OCI-LY3 (cell line): Measurements from ENCODE around the gene MS4A8.
"Not testable (repeated sequence)": the region's sequence is repeated elsewhere in the genome, so short reads cannot be mapped to it uniquely, and the experiment has no call there.

Experiments
- H2AFZ ChIP-seq: fragments of 200-600, 300-600 bp; shearing (Covaris generic); 2 replicates; pipeline ENCODE4 v1.6.0; 2014; ENCODE audit warnings: antibody characterized with exemption, low read depth, low read length
- H3K27ac ChIP-seq: fragments of 200-600, 300-600 bp; sonication (generic); 2 replicates; pipeline ENCODE4 v1.5.1; 2014; ENCODE audit warnings: mild to moderate bottlenecking, low read length, moderate library complexity, mixed read lengths
- H3K27me3 ChIP-seq: fragments of 200-600, 300-600 bp; sonication (generic); 2 replicates; pipeline ENCODE4 v1.6.1; 2014; ENCODE audit warnings: low read depth, low read length, mixed read lengths
- H3K36me3 ChIP-seq: fragments of 200-600, 300-600 bp; sonication (generic); replicated peaks from 2 replicates; pipeline ENCODE3; 2014; ENCODE audit warnings: low read depth, low read length, mixed read lengths
- H3K4me1 ChIP-seq: fragments of 300-600, 200-600 bp; sonication (generic); 2 replicates; pipeline ENCODE4 v1.6.1; 2014; ENCODE audit warnings: low read length, mixed read lengths
- H3K4me2 ChIP-seq: fragments of 200-600, 300-600 bp; sonication (generic); 2 replicates; pipeline ENCODE4 v1.6.1; 2014; ENCODE audit warnings: low read length, mixed read lengths
- H3K4me3 ChIP-seq: fragments of 300-600, 200-600 bp; sonication (generic); 2 replicates; pipeline ENCODE4 v1.5.1; 2014; ENCODE audit warnings: antibody characterized with exemption, mild to moderate bottlenecking, low read length, moderate library complexity
- H3K79me2 ChIP-seq: fragments of 300-600, 200-600 bp; shearing (Covaris generic); 2 replicates; pipeline ENCODE4 v1.6.1; 2014; ENCODE audit warnings: mild to moderate bottlenecking, low read length, mixed read lengths
- H3K9ac ChIP-seq: fragments of 300-600, 200-600 bp; shearing (Covaris generic); 2 replicates; pipeline ENCODE4 v1.6.0; 2014; ENCODE audit warnings: mild to moderate bottlenecking, low read length, moderate library complexity
- H3K9me3 ChIP-seq: fragments of 200-600, 300-600 bp; shearing (Covaris generic); 2 replicates; pipeline ENCODE4 v1.6.1; 2014; ENCODE audit warnings: low read length, mixed read lengths; ENCODE audit not compliant: insufficient read depth
- H4K20me1 ChIP-seq: fragments of 200-600, 300-600 bp; sonication (generic); 2 replicates; pipeline ENCODE4 v1.6.1; 2016; ENCODE audit warnings: low read length, mixed read lengths; ENCODE audit not compliant: insufficient read depth
- EZH2phosphoT487 ChIP-seq: fragments of 200-600 bp; shearing (Covaris generic); IDR thresholded peaks from 2 replicates; pipeline ENCODE4 v1.6.1; 2018; ENCODE audit warnings: antibody characterized with exemption, mixed run types, low read depth
- TF ChIP-seq, protein P1 (sequence below): fragments of 200-600, 300-600 bp; sonication (generic); IDR thresholded peaks from 2 replicates; pipeline ENCODE4 v1.5.1; 2014; ENCODE audit warnings: antibody characterized with exemption, low read length, low read depth

The MS4A8 gene

DNA sequence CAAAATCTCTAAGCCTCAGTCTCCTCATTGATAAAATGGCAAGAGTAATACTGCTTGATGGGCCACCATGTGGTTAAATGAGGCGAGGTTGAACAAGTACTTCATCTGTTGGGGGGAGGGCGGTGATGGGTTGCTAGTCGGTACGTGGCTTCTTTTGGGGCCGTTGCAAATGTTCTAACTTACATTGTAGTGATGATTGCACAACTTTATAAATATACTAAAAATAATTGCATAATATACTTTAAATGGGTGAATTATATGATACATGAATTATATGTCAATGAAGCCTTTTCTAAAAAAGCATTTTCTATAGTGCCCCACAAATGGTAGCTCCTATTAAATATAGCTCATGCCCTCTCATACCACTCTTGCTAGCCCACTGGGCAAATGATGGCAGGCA lies 6.5 kb downstream of the MS4A8 start:
- H3K79me2 ChIP-seq, result no peaks in the 10 kb centered on the region
- H3K4me1 ChIP-seq, result peaks cover 3% of the 10 kb centered on the region; the same call in 1 of the 2 replicates
- no peak overlapping the region for H3K4me3 ChIP-seq
- H4K20me1 ChIP-seq, result no peaks in the 10 kb centered on the region
- no peaks in the 10 kb centered on the region for H3K36me3 ChIP-seq
- H3K27ac ChIP-seq, result no peak overlapping the region
- H3K9ac ChIP-seq, result no peak overlapping the region
- no peak for TF ChIP-seq EZH2phosphoT487
- TF ChIP-seq, protein P1, sequence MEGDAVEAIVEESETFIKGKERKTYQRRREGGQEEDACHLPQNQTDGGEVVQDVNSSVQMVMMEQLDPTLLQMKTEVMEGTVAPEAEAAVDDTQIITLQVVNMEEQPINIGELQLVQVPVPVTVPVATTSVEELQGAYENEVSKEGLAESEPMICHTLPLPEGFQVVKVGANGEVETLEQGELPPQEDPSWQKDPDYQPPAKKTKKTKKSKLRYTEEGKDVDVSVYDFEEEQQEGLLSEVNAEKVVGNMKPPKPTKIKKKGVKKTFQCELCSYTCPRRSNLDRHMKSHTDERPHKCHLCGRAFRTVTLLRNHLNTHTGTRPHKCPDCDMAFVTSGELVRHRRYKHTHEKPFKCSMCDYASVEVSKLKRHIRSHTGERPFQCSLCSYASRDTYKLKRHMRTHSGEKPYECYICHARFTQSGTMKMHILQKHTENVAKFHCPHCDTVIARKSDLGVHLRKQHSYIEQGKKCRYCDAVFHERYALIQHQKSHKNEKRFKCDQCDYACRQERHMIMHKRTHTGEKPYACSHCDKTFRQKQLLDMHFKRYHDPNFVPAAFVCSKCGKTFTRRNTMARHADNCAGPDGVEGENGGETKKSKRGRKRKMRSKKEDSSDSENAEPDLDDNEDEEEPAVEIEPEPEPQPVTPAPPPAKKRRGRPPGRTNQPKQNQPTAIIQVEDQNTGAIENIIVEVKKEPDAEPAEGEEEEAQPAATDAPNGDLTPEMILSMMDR, result no peak
- H3K27me3 ChIP-seq, result 0 out of 2 replicates have a peak, but pooled peaks cover 7% of the 10 kb centered on the region
- H2AFZ ChIP-seq, result no peak overlapping the region
- no peak overlapping the region for H3K4me2 ChIP-seq
- no peaks in the 10 kb centered on the region for H3K9me3 ChIP-seq

DNA sequence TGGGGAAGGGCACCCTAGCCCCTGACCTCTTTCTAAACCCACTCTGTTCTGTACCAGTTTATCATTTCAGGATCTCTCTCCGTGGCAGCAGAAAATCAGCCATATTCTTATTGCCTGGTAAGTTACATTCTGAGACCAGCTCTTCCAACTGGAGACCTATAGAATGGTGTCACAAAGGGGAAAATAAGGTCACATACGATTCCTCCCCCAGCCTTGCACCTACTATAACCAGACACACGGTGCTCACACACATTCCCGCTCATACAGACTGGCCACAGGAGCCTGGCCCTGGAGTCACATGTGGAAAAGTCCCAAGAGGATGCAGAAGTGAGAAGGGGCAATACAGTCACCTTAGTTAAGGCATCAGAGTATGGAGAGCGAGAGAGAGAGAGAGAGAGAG lies 7.5 kb downstream of the MS4A8 start:
- no peak overlapping the region for H3K4me3 ChIP-seq
- no peak overlapping the region for H3K9ac ChIP-seq
- H2AFZ ChIP-seq, result no peak overlapping the region
- no peak overlapping the region for H3K27ac ChIP-seq
- no peaks in the 10 kb centered on the region for H4K20me1 ChIP-seq
- H3K27me3 ChIP-seq, result peaks cover 10% of the 10 kb centered on the region; the same call in 1 of the 2 replicates
- no peaks in the 10 kb centered on the region for H3K9me3 ChIP-seq
- H3K79me2 ChIP-seq, result no peaks in the 10 kb centered on the region
- TF ChIP-seq, protein P1, result no peak
- no peak for TF ChIP-seq EZH2phosphoT487
- H3K4me1 ChIP-seq, result no peaks in the 10 kb centered on the region
- no peak overlapping the region for H3K4me2 ChIP-seq
- H3K36me3 ChIP-seq, result no peaks in the 10 kb centered on the region

DNA sequence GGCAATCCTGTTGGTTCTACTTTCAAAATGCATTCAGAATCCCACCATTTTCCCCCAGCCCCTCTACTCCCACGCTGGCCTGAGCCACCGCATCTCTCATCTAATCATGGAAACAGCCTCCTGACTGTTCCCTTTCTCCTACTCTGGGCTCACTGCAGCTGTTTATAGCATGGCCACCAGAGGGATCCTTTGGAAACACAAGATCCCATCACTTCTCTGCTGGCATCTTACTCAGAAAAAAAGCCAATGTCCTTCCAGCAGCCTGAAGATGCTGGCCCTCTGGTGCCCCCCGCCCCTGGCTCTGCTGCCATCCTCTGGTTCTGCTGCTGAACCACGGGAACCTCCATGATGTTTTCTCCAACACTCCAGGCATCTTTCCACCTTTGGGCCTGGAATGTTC lies 11.1 kb downstream of the MS4A8 start:
- no peak overlapping the region for H3K4me3 ChIP-seq
- H3K79me2 ChIP-seq, result no peaks in the 10 kb centered on the region
- TF ChIP-seq, protein P1, result no peak
- TF ChIP-seq EZH2phosphoT487, result no peak
- H2AFZ ChIP-seq, result no peak overlapping the region
- no peak overlapping the region for H3K27ac ChIP-seq
- no peaks in the 10 kb centered on the region for H3K36me3 ChIP-seq
- H3K27me3 ChIP-seq, result peaks cover 10% of the 10 kb centered on the region; the same call in 1 of the 2 replicates
- H3K9ac ChIP-seq, result no peak overlapping the region
- no peaks in the 10 kb centered on the region for H3K4me1 ChIP-seq
- no peak overlapping the region for H3K4me2 ChIP-seq
- no peaks in the 10 kb centered on the region for H3K9me3 ChIP-seq
- no peaks in the 10 kb centered on the region for H4K20me1 ChIP-seq

DNA sequence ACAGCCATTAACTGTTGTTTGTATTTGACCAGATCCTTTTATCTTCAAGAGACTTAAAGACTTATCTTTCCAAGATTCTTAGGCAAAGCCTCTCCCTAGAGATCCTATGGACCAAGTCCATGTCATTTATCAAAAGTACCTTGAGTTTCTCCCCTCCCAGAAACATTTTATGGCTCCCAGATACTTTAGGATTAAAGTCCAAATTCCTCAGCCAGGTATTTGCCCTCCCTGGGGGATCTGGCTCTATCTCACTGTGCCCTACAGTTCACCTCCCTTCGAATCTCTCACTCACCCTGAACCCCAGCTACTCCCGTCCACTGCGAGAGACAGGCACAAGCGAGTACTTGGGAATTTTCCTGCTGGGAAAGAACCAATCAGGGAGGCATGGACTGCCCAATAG lies 11.9 kb downstream of the MS4A8 start:
- Histone ChIP-seq H3K36me3 (no peaks in the 10 kb centered on the region), H2AFZ (no peak overlapping the region), H3K4me3 (no peak overlapping the region), H3K4me2 (no peak overlapping the region), H4K20me1 (no peaks in the 10 kb centered on the region), H3K4me1 (no peaks in the 10 kb centered on the region), H3K27ac (no peak overlapping the region), H3K79me2 (no peaks in the 10 kb centered on the region), H3K9ac (no peak overlapping the region), H3K9me3 (no peaks in the 10 kb centered on the region), H3K27me3 (peaks cover 8% of the 10 kb centered on the region; the same call in 1 of the 2 replicates)
- TF ChIP-seq EZH2phosphoT487, result no peak
- TF ChIP-seq, protein P1, result no peak

DNA sequence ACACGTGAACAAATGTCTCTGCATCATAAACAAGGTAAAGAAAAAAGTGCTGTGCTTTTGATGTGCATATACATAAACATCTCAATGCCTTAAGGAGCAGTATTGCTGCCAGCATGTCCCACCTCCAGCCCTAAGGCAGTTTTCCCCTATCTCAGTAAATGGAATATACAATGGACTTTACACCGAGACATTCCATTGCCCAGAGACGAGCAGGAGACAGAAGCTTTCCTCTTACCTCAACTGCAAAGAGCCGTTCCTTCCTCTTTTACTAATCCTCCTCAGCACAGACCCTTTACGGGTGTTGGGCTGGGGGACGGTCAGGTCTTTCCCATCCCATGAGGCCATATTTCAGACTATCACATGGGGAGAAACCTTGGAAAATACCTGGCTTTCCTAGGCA lies 14.0 kb downstream of the MS4A8 start:
- not testable (repeated sequence) for H3K4me2 ChIP-seq, H3K27me3 ChIP-seq, H4K20me1 ChIP-seq, H3K4me1 ChIP-seq, H3K9me3 ChIP-seq, H3K4me3 ChIP-seq, H3K27ac ChIP-seq, H3K36me3 ChIP-seq, H3K79me2 ChIP-seq, H3K9ac ChIP-seq, H2AFZ ChIP-seq
